Calu3 (cell line): ENCODE results near the gene RPS23. TPM values are rescaled to one million over a fixed set of nuclear protein-coding genes. Genes with fewer than 3 reads are reported as not detected.

Experiments
- BruUV-seq: library from RNA; stranded (reverse); fragments of 400-500 nt; replicated peaks from 2 replicates; lab custom pipeline; 2021; lab: Mats Ljungman, UMichigan
- CTCF ChIA-PET: fragments of 300-600 bp; sonication (Branson Sonifier 250); formaldehyde crosslinking; loops from one replicate; lab custom pipeline; 2022; ENCODE audit warnings: antibody characterized with exemption; lab: Charles Lee
- DNase-seq: peaks from one replicate; pipeline ENCODE4 v3.0.0; 2022
- H3K27ac Mint-ChIP-seq: one replicate; pipeline ENCODE4 v1.8.0; 2022; ENCODE audit warnings: mixed read lengths; ENCODE audit not compliant: unreplicated experiment
- H3K27me3 Mint-ChIP-seq: one replicate; pipeline ENCODE4 v1.8.0; 2022; ENCODE audit warnings: mixed read lengths; ENCODE audit not compliant: unreplicated experiment
- H3K36me3 Mint-ChIP-seq: one replicate; pipeline ENCODE4 v1.8.0; 2022; ENCODE audit warnings: mild to moderate bottlenecking, moderate library complexity, mixed read lengths; ENCODE audit not compliant: insufficient read depth, unreplicated experiment
- H3K4me1 Mint-ChIP-seq: one replicate; pipeline ENCODE4 v1.8.0; 2022; ENCODE audit warnings: mild to moderate bottlenecking, low read depth, mixed read lengths; ENCODE audit not compliant: unreplicated experiment
- H3K4me3 Mint-ChIP-seq: one replicate; pipeline ENCODE4 v1.8.0; 2022; ENCODE audit warnings: mild to moderate bottlenecking, low read depth, moderate library complexity, mixed read lengths; ENCODE audit not compliant: unreplicated experiment
- H3K9me3 Mint-ChIP-seq: one replicate; pipeline ENCODE4 v1.8.0; 2022; ENCODE audit warnings: low read depth, mixed read lengths; ENCODE audit not compliant: unreplicated experiment
- intact Hi-C: fragments of 100-400 bp; cut with micrococcal nuclease; formaldehyde crosslinking; loops from one replicate; pipeline ENCODE4 v1.10.0; 2022; ENCODE audit not compliant: unreplicated experiment
- total RNA-seq: library from RNA; stranded (reverse); gene quantifications from 2 replicates; pipeline ENCODE4 v1.2.3, GENCODE V29; 2022
- TF ChIP-seq, protein P1 (sequence below): fragments of 200-600 bp; IDR thresholded peaks from one replicate; pipeline ENCODE4 v1.8.0; 2022; ENCODE audit warnings: antibody characterized with exemption; ENCODE audit not compliant: unreplicated experiment

The RPS23 gene
- total RNA-seq, 1 experiment from 2014 or later = 1,628 TPM

DNA sequence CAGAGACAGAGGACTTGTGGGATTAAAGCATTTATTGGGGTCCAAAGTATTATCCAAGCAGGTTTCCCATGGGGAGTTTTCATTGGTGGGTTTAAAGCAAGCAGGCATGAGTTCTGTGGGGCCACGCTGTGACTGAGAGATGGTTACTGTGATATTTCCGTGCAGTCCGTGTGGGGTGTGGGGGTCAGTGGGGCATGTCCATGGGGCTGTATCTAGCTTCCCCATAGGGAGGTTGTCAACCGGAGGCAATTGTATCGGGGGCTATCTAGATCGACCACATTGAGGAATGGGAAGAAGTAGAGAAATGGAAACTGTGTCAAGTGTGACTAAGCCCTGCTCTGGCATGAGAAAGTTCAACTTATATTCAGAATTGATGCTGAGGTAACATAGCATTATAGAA, 7.1 kb upstream of the RPS23 start:
- DNase-seq = no peak
- intact Hi-C loops = no loop called here
- H3K4me3 Mint-ChIP-seq = no peak overlapping the region
- no peak overlapping the region for H3K27ac Mint-ChIP-seq
- peaks cover 9% of the 10 kb centered on the region for H3K4me1 Mint-ChIP-seq
- TF ChIP-seq, protein P1, sequence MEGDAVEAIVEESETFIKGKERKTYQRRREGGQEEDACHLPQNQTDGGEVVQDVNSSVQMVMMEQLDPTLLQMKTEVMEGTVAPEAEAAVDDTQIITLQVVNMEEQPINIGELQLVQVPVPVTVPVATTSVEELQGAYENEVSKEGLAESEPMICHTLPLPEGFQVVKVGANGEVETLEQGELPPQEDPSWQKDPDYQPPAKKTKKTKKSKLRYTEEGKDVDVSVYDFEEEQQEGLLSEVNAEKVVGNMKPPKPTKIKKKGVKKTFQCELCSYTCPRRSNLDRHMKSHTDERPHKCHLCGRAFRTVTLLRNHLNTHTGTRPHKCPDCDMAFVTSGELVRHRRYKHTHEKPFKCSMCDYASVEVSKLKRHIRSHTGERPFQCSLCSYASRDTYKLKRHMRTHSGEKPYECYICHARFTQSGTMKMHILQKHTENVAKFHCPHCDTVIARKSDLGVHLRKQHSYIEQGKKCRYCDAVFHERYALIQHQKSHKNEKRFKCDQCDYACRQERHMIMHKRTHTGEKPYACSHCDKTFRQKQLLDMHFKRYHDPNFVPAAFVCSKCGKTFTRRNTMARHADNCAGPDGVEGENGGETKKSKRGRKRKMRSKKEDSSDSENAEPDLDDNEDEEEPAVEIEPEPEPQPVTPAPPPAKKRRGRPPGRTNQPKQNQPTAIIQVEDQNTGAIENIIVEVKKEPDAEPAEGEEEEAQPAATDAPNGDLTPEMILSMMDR = no peak
- no peaks in the 10 kb centered on the region for H3K27me3 Mint-ChIP-seq
- no peaks in the 10 kb centered on the region for H3K36me3 Mint-ChIP-seq
- H3K9me3 Mint-ChIP-seq = no peaks in the 10 kb centered on the region
- no TSS peak for BruUV-seq
- CTCF ChIA-PET = no interaction called here

DNA sequence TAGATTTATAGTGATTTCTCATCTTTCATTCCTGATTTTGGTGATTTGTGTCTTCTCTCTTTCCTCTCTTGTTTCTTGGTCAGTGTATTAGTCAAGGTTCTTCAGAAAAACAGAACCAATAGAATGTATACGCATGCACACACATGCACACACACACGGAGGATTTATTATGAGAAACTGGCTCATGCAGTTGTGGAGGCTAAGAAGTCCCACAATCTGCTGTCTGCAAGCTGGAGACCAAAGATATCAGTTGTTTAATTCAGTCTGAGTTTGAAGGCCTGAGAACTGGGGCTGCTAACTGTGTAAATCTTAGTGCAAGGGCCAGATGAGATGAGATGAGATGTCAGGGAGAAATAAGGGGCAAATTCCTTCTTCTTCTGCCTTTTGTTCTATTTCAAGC, 5.7 kb upstream of the RPS23 start:
- Mint-ChIP-seq H3K4me1 (peaks cover 20% of the 10 kb centered on the region), H3K4me3 (no peak overlapping the region), H3K27me3 (no peaks in the 10 kb centered on the region), H3K27ac (no peak overlapping the region), H3K36me3 (peaks cover 6% of the 10 kb centered on the region), H3K9me3 (no peaks in the 10 kb centered on the region)
- no peak for DNase-seq
- CTCF ChIA-PET = no interaction called here
- BruUV-seq = no TSS peak
- TF ChIP-seq, protein P1 = no peak
- intact Hi-C loops = no loop called here

DNA sequence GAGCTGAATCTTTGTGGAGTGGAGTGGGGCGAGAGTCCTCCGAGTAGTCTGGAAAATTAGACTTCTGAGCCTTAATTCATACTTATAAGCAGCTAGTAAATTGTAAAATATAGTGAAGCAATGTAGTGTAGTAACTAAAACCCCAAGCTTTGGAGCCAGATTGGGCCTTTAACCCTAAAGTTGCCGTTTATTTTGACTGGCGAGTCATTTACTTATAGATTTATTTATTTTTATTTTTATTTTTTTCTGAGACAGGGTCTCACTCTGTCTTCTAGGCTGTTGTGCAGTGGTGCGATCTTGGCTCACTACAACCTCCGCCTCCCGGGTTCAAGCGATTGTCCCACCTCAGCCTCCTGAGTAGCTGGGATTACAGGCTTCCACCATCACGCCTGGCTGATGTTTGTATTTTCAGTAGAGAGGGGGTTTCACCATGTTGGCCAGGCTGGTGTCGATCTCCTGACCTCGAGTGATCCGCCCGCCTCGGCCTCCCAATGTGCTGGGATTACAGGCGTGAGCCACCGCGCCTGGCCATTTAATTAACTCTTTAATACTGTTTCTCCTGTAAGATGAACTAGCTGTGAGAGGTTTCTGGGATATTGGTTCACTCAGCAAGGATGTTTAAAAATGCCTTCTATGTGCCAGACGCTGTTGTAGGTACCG, 687 bp upstream of the RPS23 start:
- no peak for DNase-seq
- peaks cover 56% of the 10 kb centered on the region for H3K36me3 Mint-ChIP-seq
- H3K4me3 Mint-ChIP-seq = peak overlapping the region; percentile 78
- TF ChIP-seq, protein P1 = no peak
- peaks cover 20% of the 10 kb centered on the region for H3K4me1 Mint-ChIP-seq
- BruUV-seq = TSS peak; percentile 93
- intact Hi-C loops = no loop called here
- CTCF ChIA-PET = interaction anchor here (0.6 to 1.4 kb wide), 3 partner anchors 13 to 760 kb away, joined by 3 to 5 read pairs (median 4); no protein-coding TSS in a partner anchor
- no peaks in the 10 kb centered on the region for H3K27me3 Mint-ChIP-seq
- no peaks in the 10 kb centered on the region for H3K9me3 Mint-ChIP-seq
- H3K27ac Mint-ChIP-seq = peak overlapping the region; percentile 96

DNA sequence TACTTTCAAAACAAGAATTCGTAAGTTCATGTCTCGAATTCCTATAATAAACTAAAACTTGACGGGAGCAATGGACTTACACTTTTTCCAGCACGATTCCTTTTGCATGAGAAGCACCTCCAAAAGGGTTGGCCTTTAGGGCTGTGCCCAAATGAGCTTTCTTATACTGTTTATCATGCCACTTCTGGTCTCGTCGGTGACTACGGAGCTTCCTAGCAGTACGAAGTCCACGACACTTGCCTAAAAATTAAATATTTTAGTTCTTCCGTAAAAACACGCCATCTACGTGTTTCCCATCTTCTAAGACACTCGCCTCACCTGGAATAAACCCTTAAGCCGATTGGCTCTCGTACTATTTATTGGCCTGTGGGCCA, 554 bp downstream of the RPS23 start:
- intact Hi-C loops = no loop called here
- DNase-seq = no peak
- TF ChIP-seq, protein P1 = no peak
- CTCF ChIA-PET = interaction anchor here (1.4 kb wide), 1 partner anchor 12 kb away, joined by 4 read pairs; no protein-coding TSS in a partner anchor
- no peaks in the 10 kb centered on the region for H3K27me3 Mint-ChIP-seq
- peaks cover 23% of the 10 kb centered on the region for H3K4me1 Mint-ChIP-seq
- H3K9me3 Mint-ChIP-seq = no peaks in the 10 kb centered on the region
- no TSS peak for BruUV-seq
- H3K4me3 Mint-ChIP-seq = peak overlapping the region; percentile 78
- peak overlapping the region; percentile 96 for H3K27ac Mint-ChIP-seq
- H3K36me3 Mint-ChIP-seq = peaks cover 69% of the 10 kb centered on the region
